Measurements from ENCODE around the gene SNED1.

GRCh38 chr2:241047253-241048010 is 49.0 kb downstream of the SNED1 start:
- TF ChIP-seq CTCF (conservative IDR thresholded peaks at IDR 0.05; ENCODE audit: low read length) = no peak
- no peak for TF ChIP-seq EZH2phosphoT487 (IDR thresholded peaks at IDR 0.05; ENCODE audit: borderline replicate concordance, low read depth, low read length)

Data from OCI-LY7 (cell line).